Measurements from ENCODE around the gene SNRPA. TPM values are rescaled to one million over a fixed set of nuclear protein-coding genes. Genes with fewer than 3 reads are reported as not detected.

The SNRPA gene
- total and polyA plus RNA-seq, 2 of the 8 experiments (the other 6 are each of a cell fraction or from before 2014, with no cell fraction given) = 201 to 202 TPM

GRCh38 chr19:40704491-40705361 lies 46.3 kb upstream of the SNRPA start:
- FAIRE-seq (no peak), DNase-seq (ENCODE audit: low read depth in 1 of 2, low spot score in 2 of 2) (no peak)
- H4K8ac ChIP-seq (ENCODE audit: extremely low read depth, insufficient read depth, low read length) = no peak overlapping the region
- no peaks in the 10 kb centered on the region for H3K79me2 ChIP-seq (ENCODE audit: control insufficient read depth in 1 of 2, insufficient read depth in 2 of 2, low read length in 2 of 2)
- H3K27me3 ChIP-seq (replicated peaks in 1 of 4; ENCODE audit: control insufficient read depth in 3 of 4, extremely low read depth in 1 of 4, insufficient read depth in 3 of 4, low read length in 3 of 4) = no peaks in the 10 kb centered on the region
- no peak overlapping the region for H3K4me3 ChIP-seq (ENCODE audit: extremely low read depth in 1 of 4, insufficient read depth in 2 of 4, low read depth in 3 of 4, low read length in 4 of 4)
- H3K14ac ChIP-seq (ENCODE audit: insufficient read length) = no peak overlapping the region
- peaks cover 0 to 4% (median 1%) of the 10 kb centered on the region in 4 experiments; a peak in 5 of 7 replicates for H3K4me1 ChIP-seq (replicated peaks in 1 of 4; ENCODE audit: control insufficient read depth in 3 of 4, insufficient read depth in 4 of 4, low read length in 3 of 4)
- WGBS, 2 experiments (ENCODE audit: extremely low coverage in 1 of 2, insufficient coverage in 1 of 2, insufficient read length in 1 of 2, insufficient replicate concordance in 2 of 2, low coverage in 1 of 2, low lambda C conversion rate in 2 of 2, missing lambda C conversion rate in 1 of 2) = 94% methylated on average over 18 of the region's 18 CpGs; no CpG with 5 or more reads in 1 of the 2 experiments
- CTCF ChIA-PET (ENCODE audit: partially characterized antibody) = interaction anchor here (1.0 to 2.4 kb wide), 4 partner anchors 13 to 183 kb away, joined by 3 to 12 read pairs (median 5); no protein-coding TSS in a partner anchor
- no peak overlapping the region for H2BK15ac ChIP-seq (ENCODE audit: low read length)
- peaks cover 10 to 42% (median 29%) of the 10 kb centered on the region in 4 experiments; a peak in 7 of 8 replicates for H3K36me3 ChIP-seq (ENCODE audit: control insufficient read depth in 2 of 4, insufficient read depth in 4 of 4, low read length in 3 of 4)
- H2AK5ac ChIP-seq (ENCODE audit: low read depth, low read length) = no peak overlapping the region
- H3K79me1 ChIP-seq (ENCODE audit: low read depth, low read length) = no peaks in the 10 kb centered on the region
- H3K9me3 ChIP-seq (ENCODE audit: insufficient read depth in 2 of 2, low read depth in 1 of 2, low read length in 1 of 2) = no peaks in the 10 kb centered on the region
- no peak overlapping the region for H3K18ac ChIP-seq (ENCODE audit: extremely low read depth, low read length)
- H3K4ac ChIP-seq (replicated peaks; ENCODE audit: insufficient read length, low read depth, low read length) = no peak overlapping the region
- POLR2A ChIA-PET (ENCODE audit: partially characterized antibody) = interaction anchor here (0.6 to 1.5 kb wide), 4 partner anchors 9 to 42 kb away, joined by 3 to 4 read pairs (median 3); partner anchors contain the start of genes COQ8B and ITPKC
- no peak overlapping the region for H2BK20ac ChIP-seq (ENCODE audit: low read length)
- H3K23me2 ChIP-seq (ENCODE audit: low read depth, low read length) = no peaks in the 10 kb centered on the region
- H2BK12ac ChIP-seq (ENCODE audit: low read depth, low read length) = no peak overlapping the region
- H3K23ac ChIP-seq (ENCODE audit: insufficient read length) = no peak overlapping the region
- H4K20me1 ChIP-seq (replicated peaks in 1 of 2; ENCODE audit: control insufficient read depth in 1 of 2, insufficient read depth in 2 of 2, low read length in 2 of 2) = peaks cover 0 to 6% of the 10 kb centered on the region in 2 experiments
- no peak overlapping the region for H4K5ac ChIP-seq (ENCODE audit: insufficient read length, low read depth, low read length)
- no peak overlapping the region for H3K9ac ChIP-seq (replicated peaks in 1 of 4; ENCODE audit: extremely low read depth in 1 of 4, low read depth in 3 of 4, low read length in 3 of 4)
- no peak overlapping the region for H3K4me2 ChIP-seq (ENCODE audit: insufficient read depth in 1 of 2, low read depth in 2 of 2, low read length in 2 of 2)
- H2BK5ac ChIP-seq (ENCODE audit: low read depth, low read length) = no peak overlapping the region
- H3K27ac ChIP-seq (ENCODE audit: low read depth, low read length) = no peak overlapping the region
- no peak overlapping the region for H4K91ac ChIP-seq (replicated peaks; ENCODE audit: insufficient read length, low read length)
- no peak overlapping the region for H2AFZ ChIP-seq (ENCODE audit: low read length)
- H2BK120ac ChIP-seq (replicated peaks; ENCODE audit: low read depth, low read length) = no peak overlapping the region
- no peak overlapping the region for H3K56ac ChIP-seq (replicated peaks; ENCODE audit: insufficient read length, low read depth, low read length)
- TF ChIP-seq CEBPB (IDR thresholded peaks at IDR 0.05; ENCODE audit: low read depth, low read length) (no peak), RAD21 (IDR thresholded peaks at IDR 0.05 in 1 of 2, conservative IDR thresholded peaks at IDR 0.05 in 1 of 2; ENCODE audit: low read depth in 2 of 2, low read length in 2 of 2) (no peak), NRF1 (IDR thresholded peaks at IDR 0.05; ENCODE audit: low read depth, low read length) (no peak), POU5F1 (IDR thresholded peaks at IDR 0.05; ENCODE audit: low read depth, low read length) (no peak)

Measured in H1 (cell line).